GM18870 (cell line): ENCODE measurements around the gene BPIFB4.
"Not testable (repeated sequence)": the region's sequence is repeated elsewhere in the genome, so short reads cannot be mapped to it uniquely, and the experiment has no call there.

Source experiments
- ATAC-seq: cut with Tn5 transposase; IDR thresholded peaks from one replicate; pipeline ENCODE4 v1.9.1; 2021; ENCODE audit warnings: moderate library complexity; ENCODE audit not compliant: unreplicated experiment

BPIFB4 gene

GRCh38 chr20:33084722-33085121, 5.3 kb downstream of the BPIFB4 start:
- no peak for ATAC-seq

- ATAC-seq: no peak
Observed at GRCh38 chr20:33086052-33086722, 6.7 kb downstream of the BPIFB4 start.

GRCh38 chr20:33091147-33091546, 11.7 kb downstream of the BPIFB4 start:
- no peak for ATAC-seq

- ATAC-seq: no peak
Observed at GRCh38 chr20:33091693-33092092, 12.2 kb downstream of the BPIFB4 start.

GRCh38 chr20:33092361-33092760, 12.9 kb downstream of the BPIFB4 start:
- no peak for ATAC-seq

DNA sequence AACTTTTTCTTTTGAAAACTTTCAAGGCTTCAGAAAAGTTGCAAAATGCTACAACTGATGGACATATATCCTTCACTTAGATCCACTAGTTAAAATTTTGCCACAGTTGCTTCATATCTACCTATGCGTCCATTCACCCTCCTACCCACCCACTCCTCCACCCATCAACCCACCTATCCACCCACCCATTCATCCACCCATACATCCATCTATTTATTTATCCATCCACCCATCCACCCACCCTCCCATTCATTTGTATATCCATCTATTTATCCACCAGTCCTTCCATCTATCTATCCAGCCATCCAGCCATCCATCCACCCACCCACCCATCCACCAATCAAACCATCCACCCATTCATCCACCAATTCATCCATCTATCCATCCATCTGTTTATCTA, 13.6 kb downstream of the BPIFB4 start:
- ATAC-seq: no peak

DNA sequence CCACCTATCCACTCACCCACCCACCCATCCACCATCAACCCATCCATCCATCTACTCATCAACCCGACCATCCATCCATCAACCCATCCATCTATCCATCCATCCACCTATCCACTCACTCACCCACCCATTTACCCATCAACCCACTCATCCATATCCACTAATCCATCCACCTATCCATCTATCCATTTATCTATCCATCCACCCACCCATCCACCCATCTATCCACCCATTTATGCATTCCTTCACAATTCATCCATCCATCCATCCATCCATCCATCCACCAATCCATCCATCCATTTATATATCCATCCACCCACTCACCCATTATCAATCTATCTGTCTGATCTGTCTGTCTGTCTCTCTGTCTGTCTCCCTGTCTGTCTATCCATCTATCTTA, 14.1 kb downstream of the BPIFB4 start:
- no peak for ATAC-seq

- no peak for ATAC-seq
Observed at GRCh38 chr20:33095249-33095648, 15.8 kb downstream of the BPIFB4 start.

DNA sequence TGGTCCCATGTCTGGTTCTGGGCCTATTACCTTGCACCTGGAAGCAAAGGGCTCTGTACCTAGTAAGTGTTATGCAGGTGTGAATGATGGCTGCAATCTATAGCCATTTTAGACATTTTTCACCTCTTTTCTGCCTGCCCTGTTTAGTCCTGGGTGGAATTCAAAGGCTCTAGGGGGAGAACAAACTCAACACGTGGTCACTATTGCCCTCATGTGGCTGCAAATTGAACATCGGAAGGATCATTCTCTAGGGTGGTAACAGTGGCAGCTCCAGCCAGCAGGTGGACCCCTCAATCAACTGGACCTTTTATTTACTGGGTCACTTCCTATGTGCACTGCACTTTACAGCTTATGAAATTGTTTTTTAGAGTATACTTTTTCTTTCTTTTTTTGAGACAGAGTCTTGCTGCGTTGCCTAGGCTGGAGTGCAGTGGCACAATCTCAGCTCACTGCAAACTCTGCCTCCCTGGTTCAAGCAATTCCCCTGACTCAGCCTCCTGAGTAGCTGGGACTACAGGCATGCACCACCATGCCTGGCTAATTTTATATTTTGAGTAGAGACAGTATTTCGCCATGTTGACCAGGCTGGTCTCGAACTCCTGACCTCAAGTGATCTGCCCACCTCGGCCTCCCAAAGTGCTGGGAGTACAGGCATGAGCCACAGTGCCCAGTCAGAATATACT, 16.6 kb downstream of the BPIFB4 start:
- not testable (repeated sequence) for ATAC-seq

DNA sequence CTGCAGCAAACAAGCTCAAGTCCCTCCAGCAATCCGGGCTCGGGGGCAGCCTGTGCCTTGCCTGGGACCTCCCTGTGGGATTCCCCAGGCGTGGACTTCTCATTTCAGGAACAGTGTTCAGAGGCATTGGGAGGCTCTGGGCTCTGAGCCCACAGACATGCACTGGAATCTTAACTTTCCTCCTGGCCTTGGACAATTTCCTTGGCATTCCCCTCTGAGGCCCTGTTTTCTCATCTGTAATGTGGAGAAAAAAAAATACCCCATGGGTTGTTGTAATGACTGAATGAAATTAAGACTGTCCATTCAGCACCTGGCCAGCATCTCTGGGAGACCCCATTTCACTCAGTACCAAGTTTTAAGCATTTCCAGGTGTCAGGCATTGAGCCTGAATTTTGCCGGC, 17.6 kb downstream of the BPIFB4 start:
- no peak for ATAC-seq

DNA sequence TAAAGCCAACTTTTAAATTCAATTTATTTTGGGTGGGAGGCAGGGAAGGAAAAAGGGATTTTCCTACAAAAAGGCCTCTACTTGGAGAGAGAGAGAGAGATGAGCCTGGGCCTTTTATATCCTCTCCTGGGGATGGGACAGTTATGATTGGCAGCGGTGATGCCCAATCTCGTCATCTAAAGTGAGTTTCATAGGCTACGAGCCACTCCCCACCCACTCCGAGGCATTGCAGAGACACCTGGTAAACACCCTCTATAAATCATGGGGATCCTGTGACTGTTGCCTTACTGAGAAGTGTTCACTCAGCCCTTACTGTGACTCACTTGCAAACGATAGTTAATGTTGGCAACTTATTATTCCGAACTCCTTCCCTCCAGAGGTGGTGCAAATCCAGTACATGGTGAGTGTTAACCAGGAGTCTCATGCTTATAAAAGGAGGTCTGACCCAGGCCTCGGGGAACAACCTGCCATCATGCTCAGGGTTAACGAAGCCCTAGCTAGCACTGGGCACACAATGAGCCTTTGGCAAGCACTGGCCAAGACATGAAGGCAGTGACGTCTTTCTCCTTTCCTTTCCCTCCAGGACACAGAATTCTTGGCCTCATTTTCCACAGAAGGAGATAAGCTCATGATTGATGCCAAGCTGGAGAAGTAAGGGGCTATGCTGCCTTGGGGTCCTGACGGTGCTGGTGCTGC, 20.5 kb downstream of the BPIFB4 start:
- no peak for ATAC-seq

- no peak for ATAC-seq
Observed at GRCh38 chr20:33103556-33103955, 24.1 kb downstream of the BPIFB4 start.

DNA sequence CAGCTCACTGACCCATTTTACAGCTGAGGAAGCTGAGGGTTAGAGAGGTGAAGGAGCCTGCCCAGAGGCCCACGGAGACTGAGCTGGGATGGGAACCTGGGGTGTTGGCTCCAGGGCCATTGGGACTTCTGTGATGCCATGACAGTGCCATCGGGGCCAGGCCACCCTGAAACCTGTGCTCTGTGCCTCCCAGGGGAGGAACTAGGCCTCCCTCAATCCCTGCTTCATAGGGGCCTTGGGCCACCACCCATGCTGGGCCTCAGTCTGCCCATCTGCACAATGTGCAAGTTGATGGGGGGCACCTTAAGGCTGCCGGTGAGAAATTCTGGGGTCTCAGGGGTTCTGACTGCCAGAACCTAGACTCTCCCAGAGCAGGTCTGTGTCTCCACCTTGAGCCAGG, 24.9 kb downstream of the BPIFB4 start:
- no peak for ATAC-seq

- ATAC-seq: no peak
Observed at GRCh38 chr20:33105316-33105924, 26.0 kb downstream of the BPIFB4 start.

DNA sequence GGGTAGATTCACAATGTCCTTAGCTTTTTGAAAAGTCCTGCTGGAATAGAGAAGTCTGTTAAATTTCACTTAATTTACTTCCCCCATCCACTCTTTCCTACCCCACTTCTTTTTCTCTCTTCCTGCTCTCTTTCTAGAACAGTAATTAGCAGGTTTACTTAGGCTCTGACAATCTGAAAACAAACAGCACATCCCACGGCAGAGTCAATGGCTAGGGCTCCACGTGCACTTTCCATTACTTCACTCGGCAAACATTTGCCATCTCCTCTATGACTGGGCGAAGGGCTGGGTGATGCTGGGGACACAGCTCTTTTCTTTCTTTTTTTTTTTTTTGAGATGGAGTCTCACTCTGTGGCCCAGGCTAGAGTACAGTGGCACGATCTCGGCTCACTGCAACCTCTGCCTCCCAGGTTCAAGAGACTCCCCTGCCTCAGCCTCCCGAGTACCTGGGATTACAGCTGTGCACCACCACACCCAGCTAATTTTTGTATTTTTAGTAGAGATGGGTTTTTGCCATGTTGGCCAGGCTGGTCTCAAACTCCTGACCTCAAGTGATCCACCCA, 26.7 kb downstream of the BPIFB4 start:
- ATAC-seq: not testable (repeated sequence)

DNA sequence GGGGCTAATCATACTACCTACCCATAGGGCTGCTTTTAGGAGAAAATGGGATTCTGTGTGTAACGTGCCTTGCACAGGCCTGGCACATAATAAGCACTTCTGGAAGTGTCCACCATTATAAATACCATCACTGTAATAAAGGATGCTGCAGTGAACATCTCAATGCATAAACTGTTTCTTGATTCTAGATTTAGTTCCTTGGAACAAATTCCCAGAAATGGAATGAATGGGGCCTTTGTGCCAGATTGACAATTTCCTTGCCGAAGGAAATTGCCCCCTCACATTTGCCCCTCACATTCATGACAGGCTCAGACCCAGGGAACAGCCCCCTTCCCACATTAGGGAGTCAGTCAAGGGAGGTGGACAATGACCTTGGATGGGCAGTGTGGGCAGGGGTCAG, 29.2 kb downstream of the BPIFB4 start:
- no peak for ATAC-seq

GRCh38 chr20:33110147-33110825, 30.8 kb downstream of the BPIFB4 start:
- no peak for ATAC-seq

GRCh38 chr20:33111306-33111705, 31.9 kb downstream of the BPIFB4 start:
- no peak for ATAC-seq

DNA sequence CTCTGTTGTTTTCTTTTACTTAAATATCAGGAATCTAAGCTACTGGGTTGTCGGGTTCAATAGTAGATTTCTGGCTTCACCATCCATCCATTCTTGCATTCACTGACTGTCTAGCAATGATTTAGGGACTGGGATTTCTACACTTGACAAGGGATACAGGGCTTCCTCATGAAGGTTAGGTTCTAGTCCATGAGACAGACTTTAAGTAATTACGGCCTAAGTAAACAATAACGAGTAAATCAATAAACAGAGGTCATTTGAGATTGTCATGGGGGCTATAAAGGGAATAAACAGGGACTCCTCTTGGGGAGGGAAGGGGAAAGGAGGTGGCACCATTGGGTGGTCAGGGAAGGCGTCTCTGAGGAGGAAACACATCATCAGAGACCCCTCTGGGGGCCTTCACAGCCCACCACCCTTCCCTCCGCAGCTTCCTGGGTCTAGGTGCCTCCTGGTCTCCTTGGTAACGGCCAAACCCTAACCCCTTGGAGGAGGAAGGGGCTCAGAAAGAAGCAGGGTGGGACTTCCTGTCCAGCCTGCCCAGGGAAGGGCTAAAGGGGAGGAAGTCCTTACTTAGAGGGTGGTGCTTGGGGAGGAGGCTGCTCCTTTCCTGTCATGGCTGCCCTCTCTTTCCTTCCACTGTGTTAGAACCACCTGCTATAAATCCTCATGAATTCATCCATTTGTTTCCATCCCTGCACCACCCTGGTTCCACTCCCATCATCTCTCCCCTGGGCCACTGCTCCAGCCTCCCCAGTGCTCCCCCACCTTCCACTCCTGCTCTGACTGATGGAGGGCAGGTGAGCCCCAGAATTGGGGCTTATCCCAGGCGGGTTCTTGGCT, 33.3 kb downstream of the BPIFB4 start:
- no peak for ATAC-seq

DNA sequence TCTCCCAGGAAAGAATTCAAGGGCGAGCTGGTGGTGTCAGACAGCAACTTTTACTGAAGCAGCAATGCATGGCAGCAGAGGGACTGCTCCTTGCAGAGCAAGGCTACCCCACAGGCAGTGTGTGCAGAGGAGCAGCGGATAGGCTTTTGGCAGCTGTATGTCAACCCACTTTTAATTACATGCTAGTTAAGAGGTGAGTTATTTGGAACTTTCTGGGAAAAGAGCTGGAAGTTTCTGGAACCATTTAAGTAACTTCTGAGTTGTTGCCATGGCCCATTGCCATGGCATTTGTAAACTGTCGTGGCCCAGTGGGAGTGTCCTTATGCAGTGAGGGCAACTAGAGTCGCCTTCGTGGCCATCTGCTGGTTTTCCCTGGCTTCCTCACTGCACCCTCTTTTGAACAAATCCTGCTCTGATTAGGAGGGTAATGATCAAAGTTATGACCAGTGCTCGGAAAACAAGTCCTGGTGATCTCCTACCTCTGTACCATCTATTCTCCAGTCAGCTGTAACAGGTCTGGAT, 34.0 kb downstream of the BPIFB4 start:
- ATAC-seq: no peak
